ENCODE data around the gene SNRNP200. TPM values are rescaled to one million over a fixed set of nuclear protein-coding genes. Genes with fewer than 3 reads are reported as not detected.

SNRNP200 gene
- total RNA-seq, 4 donors from 2014 or later: 51.1 to 89.8 (median 67.4) TPM

DNA sequence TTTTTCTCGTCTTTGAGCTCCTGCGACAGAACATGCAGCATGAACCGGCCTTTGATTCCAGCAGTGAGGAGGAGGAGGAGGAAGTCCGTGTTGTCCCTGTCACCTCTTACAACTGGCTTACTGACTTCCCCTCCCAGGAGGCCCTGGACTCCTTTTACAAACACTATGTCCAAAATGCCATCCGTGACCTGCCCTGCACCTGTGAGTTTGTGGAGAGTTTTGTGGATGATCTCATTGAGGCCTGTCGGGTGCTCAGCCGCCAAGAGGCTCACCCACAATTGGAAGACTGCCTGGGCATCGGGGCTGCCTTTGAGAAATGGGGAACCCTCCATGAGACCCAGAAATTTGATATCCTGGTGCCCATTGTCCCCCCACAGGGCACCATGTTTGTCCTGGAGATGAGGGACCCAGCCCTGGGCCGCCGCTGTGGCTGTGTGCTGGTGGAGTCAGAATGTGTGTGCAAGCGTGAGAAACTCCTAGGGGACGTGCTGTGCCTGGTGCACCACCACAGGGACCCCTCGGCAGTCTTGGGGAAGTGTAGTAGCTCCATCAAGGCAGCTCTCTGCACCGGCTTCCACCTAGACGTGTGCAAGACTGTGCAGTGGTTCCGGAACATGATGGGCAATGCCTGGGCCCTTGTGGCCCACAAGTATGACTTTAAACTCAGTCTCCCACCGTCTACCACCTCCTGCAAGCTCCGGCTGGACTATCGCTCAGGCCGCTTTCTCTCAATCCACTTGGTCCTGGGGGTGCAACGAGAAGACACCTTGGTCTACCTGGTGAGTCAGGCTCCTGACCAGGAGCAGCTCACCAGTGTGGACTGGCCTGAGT, 21.9 kb upstream of the SNRNP200 start:
- Histone ChIP-seq H3K27me3 (peaks cover 25 to 36% (median 31%) of the 10 kb centered on the region in 3 donors), H3K4me1 (peaks cover 10 to 19% of the 10 kb centered on the region in 2 donors), H3K4me3 (no peak overlapping the region), H3K9me3 (no peaks in the 10 kb centered on the region), H3K36me3 (no peaks in the 10 kb centered on the region), H3K27ac (no peak overlapping the region)
- no peak for TF ChIP-seq POLR2A (IDR thresholded peaks at IDR 0.05)
- TF ChIP-seq, protein P1, sequence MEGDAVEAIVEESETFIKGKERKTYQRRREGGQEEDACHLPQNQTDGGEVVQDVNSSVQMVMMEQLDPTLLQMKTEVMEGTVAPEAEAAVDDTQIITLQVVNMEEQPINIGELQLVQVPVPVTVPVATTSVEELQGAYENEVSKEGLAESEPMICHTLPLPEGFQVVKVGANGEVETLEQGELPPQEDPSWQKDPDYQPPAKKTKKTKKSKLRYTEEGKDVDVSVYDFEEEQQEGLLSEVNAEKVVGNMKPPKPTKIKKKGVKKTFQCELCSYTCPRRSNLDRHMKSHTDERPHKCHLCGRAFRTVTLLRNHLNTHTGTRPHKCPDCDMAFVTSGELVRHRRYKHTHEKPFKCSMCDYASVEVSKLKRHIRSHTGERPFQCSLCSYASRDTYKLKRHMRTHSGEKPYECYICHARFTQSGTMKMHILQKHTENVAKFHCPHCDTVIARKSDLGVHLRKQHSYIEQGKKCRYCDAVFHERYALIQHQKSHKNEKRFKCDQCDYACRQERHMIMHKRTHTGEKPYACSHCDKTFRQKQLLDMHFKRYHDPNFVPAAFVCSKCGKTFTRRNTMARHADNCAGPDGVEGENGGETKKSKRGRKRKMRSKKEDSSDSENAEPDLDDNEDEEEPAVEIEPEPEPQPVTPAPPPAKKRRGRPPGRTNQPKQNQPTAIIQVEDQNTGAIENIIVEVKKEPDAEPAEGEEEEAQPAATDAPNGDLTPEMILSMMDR (IDR thresholded peaks at IDR 0.05 in 4 of 5, conservative IDR thresholded peaks at IDR 0.05 in 1 of 5): no peak
- in situ Hi-C loops (cut with MboI; ENCODE audit: low sequenced_read_pairs in 4 of 4): no loop called here
- intact Hi-C loops (cut with DNase I; ENCODE audit: low total_unique reads): no loop called here
- no peak for ATAC-seq
- no peak for DNase-seq

DNA sequence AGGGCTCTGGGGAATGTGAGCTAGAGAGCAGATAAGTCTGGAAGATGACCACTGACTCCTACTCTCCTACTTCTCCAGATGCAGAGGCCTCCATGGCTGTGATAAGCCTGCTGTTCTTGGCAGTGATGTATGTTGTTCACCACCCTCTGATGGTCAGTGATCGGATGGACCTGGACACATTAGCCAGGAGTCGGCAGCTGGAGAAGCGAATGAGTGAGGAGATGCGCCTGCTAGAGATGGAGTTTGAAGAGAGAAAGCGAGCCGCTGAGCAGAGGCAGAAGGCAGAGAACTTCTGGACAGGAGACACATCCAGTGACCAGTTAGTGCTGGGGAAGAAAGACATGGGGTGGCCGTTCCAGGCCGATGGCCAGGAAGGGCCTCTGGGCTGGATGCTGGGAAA, 21.2 kb upstream of the SNRNP200 start:
- H3K4me3 ChIP-seq: no peak overlapping the region
- no peaks in the 10 kb centered on the region for H3K9me3 ChIP-seq
- peaks cover 16 to 19% of the 10 kb centered on the region in 2 donors for H3K4me1 ChIP-seq
- TF ChIP-seq, protein P1 (IDR thresholded peaks at IDR 0.05 in 4 of 5, conservative IDR thresholded peaks at IDR 0.05 in 1 of 5): no peak
- TF ChIP-seq POLR2A (IDR thresholded peaks at IDR 0.05): no peak
- intact Hi-C loops (cut with DNase I; ENCODE audit: low total_unique reads): no loop called here
- H3K27ac ChIP-seq: no peak overlapping the region
- ATAC-seq (no peak), DNase-seq (no peak)
- no peaks in the 10 kb centered on the region for H3K36me3 ChIP-seq
- H3K27me3 ChIP-seq: peaks cover 31 to 42% (median 38%) of the 10 kb centered on the region in 3 donors
- in situ Hi-C loops (cut with MboI; ENCODE audit: low sequenced_read_pairs in 4 of 4): no loop called here

DNA sequence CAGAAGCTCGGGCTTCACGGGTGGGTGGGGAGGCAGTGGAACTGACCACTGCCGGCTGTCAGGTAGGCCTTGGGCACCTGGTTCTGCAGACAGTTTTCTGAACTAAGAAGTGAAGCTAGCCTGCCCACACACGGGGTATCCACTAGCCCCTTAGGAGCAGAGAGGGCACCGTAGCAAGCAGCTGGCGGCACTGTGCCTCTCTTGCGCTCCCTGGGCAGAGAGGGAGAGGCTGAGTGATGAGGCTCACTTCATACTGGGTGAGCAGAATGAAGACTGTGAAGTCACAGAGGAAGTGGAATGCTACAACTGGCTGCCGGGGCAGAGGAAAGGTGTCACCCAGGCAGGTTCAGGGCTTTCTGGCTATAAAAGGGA, 20.5 kb upstream of the SNRNP200 start:
- Histone ChIP-seq H3K9me3 (no peaks in the 10 kb centered on the region), H3K27ac (peak overlapping the region in 3 of 4 donors; percentile 48 to 61 (median 50)), H3K36me3 (no peaks in the 10 kb centered on the region), H3K4me1 (peaks cover 19 to 23% of the 10 kb centered on the region in 2 donors), H3K27me3 (peaks cover 38 to 49% (median 45%) of the 10 kb centered on the region in 3 donors), H3K4me3 (peak overlapping the region; percentile 52 to 61 (median 56))
- in situ Hi-C loops (cut with MboI; ENCODE audit: low sequenced_read_pairs in 4 of 4) (no loop called here), intact Hi-C loops (cut with DNase I; ENCODE audit: low total_unique reads) (no loop called here)
- no peak for ATAC-seq
- no peak for DNase-seq
- TF ChIP-seq, protein P1 (IDR thresholded peaks at IDR 0.05 in 4 of 5, conservative IDR thresholded peaks at IDR 0.05 in 1 of 5): no peak
- TF ChIP-seq POLR2A (IDR thresholded peaks at IDR 0.05): no peak

DNA sequence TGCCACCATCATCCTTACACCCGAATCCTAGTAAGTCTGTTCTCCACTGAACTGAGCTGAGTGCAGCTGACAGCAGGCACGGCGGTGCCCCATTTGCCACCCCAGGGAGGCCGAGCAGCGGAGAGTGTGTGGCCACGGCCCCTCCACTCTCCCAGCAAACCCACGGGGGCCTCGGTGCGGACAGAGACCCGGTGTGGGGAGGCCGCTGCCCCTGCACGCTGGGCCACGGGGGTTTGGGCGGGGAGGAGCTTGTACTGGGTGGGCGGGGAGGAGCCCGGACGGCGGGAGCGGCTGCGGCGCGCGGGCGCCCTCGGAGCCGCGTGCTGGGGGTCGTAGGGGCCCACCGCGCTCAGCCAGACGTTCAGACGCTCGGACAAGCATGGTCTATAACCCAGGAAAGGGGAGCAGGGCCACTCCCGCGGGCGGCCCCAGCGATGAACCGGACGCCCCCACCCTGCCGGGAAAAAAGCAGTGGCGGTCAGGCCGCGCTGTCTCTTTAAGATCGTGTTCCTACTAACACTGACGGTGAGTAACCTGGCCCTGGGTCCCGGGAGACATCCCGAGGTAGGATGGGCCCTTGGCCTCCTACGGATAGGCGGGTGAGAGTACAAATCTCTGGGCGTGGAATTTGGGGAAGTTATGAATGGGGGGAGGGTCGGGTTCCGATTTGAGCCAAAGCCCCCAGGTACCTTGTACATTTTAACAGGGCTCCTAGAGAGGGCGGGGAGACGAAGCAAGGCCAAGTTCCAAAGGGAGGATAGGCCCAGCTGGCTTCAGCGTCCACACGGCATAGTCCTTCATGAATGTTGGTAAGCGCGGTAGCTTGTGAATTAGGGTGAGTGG, 19.9 kb upstream of the SNRNP200 start, which contains the start of gene ITPRIPL1:
Gene ITPRIPL1 (plus strand): TSS at position 277 of the 843 bp plus-strand sequence. CDS start 523 bp downstream, at position 800.
- no peaks in the 10 kb centered on the region for H3K9me3 ChIP-seq
- peak within 1 kb of the TSS; percentile 52 to 61 (median 56) for H3K4me3 ChIP-seq
- no peak for ATAC-seq
- no peaks in the 10 kb centered on the region for H3K36me3 ChIP-seq
- H3K27me3 ChIP-seq: peaks cover 39 to 54% (median 51%) of the 10 kb centered on the region in 3 donors
- peak within 1 kb of the TSS; percentile 48 to 61 (median 52) for H3K27ac ChIP-seq
- no peak for DNase-seq
- in situ Hi-C loops (cut with MboI; ENCODE audit: low sequenced_read_pairs in 4 of 4) (no loop called here), intact Hi-C loops (cut with DNase I; ENCODE audit: low total_unique reads) (no loop called here)
- peaks cover 19 to 20% of the 10 kb centered on the region in 2 donors for H3K4me1 ChIP-seq
- TF ChIP-seq, protein P1 (IDR thresholded peaks at IDR 0.05 in 4 of 5, conservative IDR thresholded peaks at IDR 0.05 in 1 of 5): no peak
- no peak for TF ChIP-seq POLR2A (IDR thresholded peaks at IDR 0.05)

All from gastrocnemius medialis (tissue), 4 donors.